Measurements from ENCODE around the gene CAND1. TPM values are rescaled to one million over a fixed set of nuclear protein-coding genes. Genes with fewer than 3 reads are reported as not detected.

The CAND1 gene
- polyA plus RNA-seq, 2 of the 4 experiments (the other 2 are of a cell fraction): 70.3 to 185 TPM

GRCh38 chr12:67271976-67272375, 2.8 kb downstream of the CAND1 start:
- no peak for FAIRE-seq
- DNase-seq (ENCODE audit: low read depth in 1 of 2, low spot score in 1 of 2): no peak
- Histone ChIP-seq H3K4me3 (no peak overlapping the region), H3K4me2 (peak overlapping the region; percentile 73), H3K4me1 (peaks cover 60% of the 10 kb centered on the region), H3K27ac (no peak overlapping the region), H3K9me3 (no peaks in the 10 kb centered on the region)
- ChIA-PET CTCF (no interaction called here), POLR2A (no interaction called here)
- TF ChIP-seq KDM1A (IDR thresholded peaks at IDR 0.05; ENCODE audit: low read depth) (no peak), ZC3H11A (IDR thresholded peaks at IDR 0.05) (no peak), POLR2AphosphoS2 (conservative IDR thresholded peaks at IDR 0.05; ENCODE audit: low read length) (no peak), CTCF (IDR thresholded peaks at IDR 0.05) (no peak), MYC (IDR thresholded peaks at IDR 0.05; ENCODE audit: borderline replicate concordance, low read length) (no peak), MAX (IDR thresholded peaks at IDR 0.05) (no peak), CBX2 (IDR thresholded peaks at IDR 0.05; ENCODE audit: borderline replicate concordance, low read depth) (no peak), RNF2 (IDR thresholded peaks at IDR 0.05; ENCODE audit: borderline replicate concordance, low read depth) (no peak), TP53 (CRISPR knock-in tag; IDR thresholded peaks at IDR 0.05) (no peak), HES2 (IDR thresholded peaks at IDR 0.05) (no peak), JUNB (IDR thresholded peaks at IDR 0.05) (no peak), NPAS2 (CRISPR knock-in tag; IDR thresholded peaks at IDR 0.05; ENCODE audit: borderline replicate concordance) (no peak), USF2 (IDR thresholded peaks at IDR 0.05) (no peak), KDM5A (IDR thresholded peaks at IDR 0.05) (no peak), CBX8 (IDR thresholded peaks at IDR 0.05) (no peak), EHMT2 (IDR thresholded peaks at IDR 0.05; ENCODE audit: low read depth) (no peak), MAZ (IDR thresholded peaks at IDR 0.05; ENCODE audit: borderline replicate concordance, low read depth, low read length) (no peak)
- 76% methylated on average over 1 of the region's 1 CpG for WGBS (ENCODE audit: missing lambda C conversion rate)
- ATAC-seq: no peak

GRCh38 chr12:67274186-67274585, 5.0 kb downstream of the CAND1 start:
- WGBS (ENCODE audit: missing lambda C conversion rate): 58% methylated on average over 3 of the region's 3 CpGs
- TF ChIP-seq ZNF302 (CRISPR knock-in tag; IDR thresholded peaks at IDR 0.05) (no peak), SREBF2 (IDR thresholded peaks at IDR 0.05) (no peak), MAZ (IDR thresholded peaks at IDR 0.05; ENCODE audit: borderline replicate concordance, low read depth, low read length) (no peak), MAFK (IDR thresholded peaks at IDR 0.05; ENCODE audit: partially characterized antibody) (no peak), BCL3 (IDR thresholded peaks at IDR 0.05) (no peak), HDAC2 (IDR thresholded peaks at IDR 0.05) (no peak), REST (IDR thresholded peaks at IDR 0.05) (no peak), FOSL2 (IDR thresholded peaks at IDR 0.05) (no peak), FOSL2 (CRISPR knock-in tag; IDR thresholded peaks at IDR 0.05) (no peak), ELK1 (IDR thresholded peaks at IDR 0.05; ENCODE audit: low read depth, low read length) (no peak), CHD4 (IDR thresholded peaks at IDR 0.05; ENCODE audit: borderline replicate concordance) (no peak), HEYL (CRISPR knock-in tag; IDR thresholded peaks at IDR 0.05) (no peak), TP53 (CRISPR knock-in tag; IDR thresholded peaks at IDR 0.05) (no peak), BHLHE40 (IDR thresholded peaks at IDR 0.05; ENCODE audit: low read depth, low read length) (no peak), JUN (IDR thresholded peaks at IDR 0.05) (no peak), CBX8 (IDR thresholded peaks at IDR 0.05) (no peak)
- Histone ChIP-seq H3K27ac (no peak overlapping the region), H3K9me3 (no peaks in the 10 kb centered on the region), H3K4me2 (peak overlapping the region; percentile 37; the same call in 2 of the 3 replicates), H3K4me3 (no peak overlapping the region), H3K4me1 (peaks cover 60% of the 10 kb centered on the region)
- POLR2A ChIA-PET: no interaction called here
- FAIRE-seq: no peak
- no peak for DNase-seq (ENCODE audit: low read depth in 1 of 2, low spot score in 1 of 2)
- no peak for ATAC-seq
- CTCF ChIA-PET: no interaction called here

Measured in A549 (cell line).